Thymus (tissue), 11 donors: ENCODE measurements around the gene TLE3. TPM values are rescaled to one million over a fixed set of nuclear protein-coding genes. Genes with fewer than 3 reads are reported as not detected.

Experiments used
- DNase-seq, 9 donors: peaks; one replicate each; pipeline ENCODE4 v3.0.0-alpha.2; 2013; ENCODE audit warnings: low spot score in 9 of 9, low read depth in 6 of 9, missing footprints in 1 of 9
- H3K27ac ChIP-seq, 2 donors: one replicate each; pipeline ENCODE4 v1.5.1; 2013; ENCODE audit warnings: control low read depth in 1 of 2, low read depth in 1 of 2, low read length in 1 of 2, mild to moderate bottlenecking in 1 of 2, moderate library complexity in 1 of 2
- H3K27me3 ChIP-seq, 2 donors: one replicate each; pipeline ENCODE4 v1.5.1; 2013; ENCODE audit warnings: low read length in 1 of 2; ENCODE audit not compliant: control insufficient read depth in 2 of 2, insufficient read depth in 1 of 2
- H3K36me3 ChIP-seq, 2 donors: one replicate each; pipeline ENCODE4 v1.5.1; 2013; ENCODE audit warnings: low read length in 1 of 2, mild to moderate bottlenecking in 1 of 2, moderate library complexity in 1 of 2; ENCODE audit not compliant: control insufficient read depth in 2 of 2, insufficient read depth in 2 of 2
- H3K4me1 ChIP-seq, 2 donors: one replicate each; pipeline ENCODE4 v1.5.1; 2013; ENCODE audit warnings: low read length in 2 of 2; ENCODE audit not compliant: control insufficient read depth in 2 of 2, insufficient read depth in 2 of 2
- H3K4me3 ChIP-seq, 2 donors: one replicate each; pipeline ENCODE4 v1.5.1; 2013; ENCODE audit warnings: low read length in 2 of 2, control low read depth in 1 of 2, mild to moderate bottlenecking in 1 of 2
- H3K9me3 ChIP-seq, 2 donors: one replicate each; pipeline ENCODE4 v1.5.1; 2013; ENCODE audit warnings: low read length in 1 of 2, mild to moderate bottlenecking in 1 of 2; ENCODE audit not compliant: control insufficient read depth in 2 of 2, insufficient read depth in 1 of 2
- WGBS: extraction: QIAGEN DNeasy Blood & Tissue Kit; methylation state at CpG from one replicate; pipeline ENCODE4 v1.1.7; 2013; 5-methylcytosine and 5-hydroxymethylcytosine counted together
- polyA plus RNA-seq: library from polyadenylated mRNA; stranded (reverse); fragments of 200-250 nt; gene quantifications from one replicate; pipeline ENCODE4 v1.2.3, GENCODE V29; 2013
- total RNA-seq: library from RNA; stranded (reverse); fragments of 120-200 nt; gene quantifications from one replicate; pipeline ENCODE4 v1.2.4, GENCODE V29; 2013
- donor health status: healthy.

The TLE3 gene
- total and polyA plus RNA-seq, 2 donors: 23.4 to 32.7 TPM

DNA sequence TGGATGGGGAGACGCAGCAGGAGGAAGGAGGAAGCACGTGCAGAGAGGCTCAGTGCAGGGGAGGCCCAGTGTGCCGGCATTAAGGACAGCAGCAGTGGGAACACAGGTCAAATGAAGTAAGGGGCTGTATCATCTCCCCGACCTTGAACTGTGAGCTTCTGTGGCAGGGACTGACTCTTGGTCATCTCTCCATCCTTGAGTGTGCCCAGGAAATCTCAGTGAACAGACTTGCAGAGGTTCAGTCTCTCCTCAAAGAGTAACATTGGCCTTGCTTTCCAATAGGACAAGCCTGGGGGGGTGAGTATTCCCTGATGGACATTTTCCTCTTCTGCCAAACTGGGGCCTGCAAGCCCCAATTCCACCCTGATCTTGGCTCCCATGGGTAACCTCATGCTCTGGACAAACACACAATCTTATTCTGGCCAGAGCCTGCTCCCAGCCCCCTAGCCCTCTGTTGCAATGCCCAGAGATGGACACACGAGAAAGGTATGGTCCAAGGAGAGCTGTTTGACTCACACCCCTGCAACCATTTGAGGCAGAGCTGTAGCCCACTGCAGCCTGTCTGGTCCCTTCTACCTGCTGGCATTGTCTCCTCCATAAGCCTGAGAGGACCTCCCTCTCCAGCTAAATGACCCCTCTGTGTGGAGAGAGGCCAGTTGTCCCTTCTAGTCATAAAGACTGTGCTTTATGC, 50.9 kb downstream of the TLE3 start:
- WGBS: 96% methylated on average over 5 of the region's 5 CpGs
- H3K4me1 ChIP-seq: peaks cover 0 to under 1% of the 10 kb centered on the region in 2 donors
- no peak for DNase-seq
- no peaks in the 10 kb centered on the region for H3K27me3 ChIP-seq
- H3K27ac ChIP-seq: no peak overlapping the region
- no peaks in the 10 kb centered on the region for H3K9me3 ChIP-seq
- peaks cover 30 to 42% of the 10 kb centered on the region in 2 donors for H3K36me3 ChIP-seq
- no peak overlapping the region for H3K4me3 ChIP-seq

DNA sequence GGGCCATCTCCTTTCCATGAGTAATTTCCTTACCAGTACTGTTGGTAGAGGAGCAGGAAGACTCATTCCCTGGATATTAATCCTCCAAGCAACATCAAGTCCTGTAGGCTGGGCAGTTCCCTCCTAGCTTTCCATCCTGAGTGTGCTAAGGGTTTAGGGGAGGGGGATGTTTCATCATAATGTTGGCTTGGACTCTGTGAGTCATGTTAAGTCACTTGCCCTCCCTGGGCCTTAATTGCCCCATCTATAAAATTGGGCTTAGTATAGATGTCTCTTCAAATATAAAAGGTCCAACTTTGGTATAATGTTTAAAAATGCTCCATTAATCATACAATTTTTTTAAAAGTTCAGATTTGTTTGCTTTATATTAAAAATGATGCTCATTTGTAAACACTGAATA, 52.7 kb downstream of the TLE3 start:
- Histone ChIP-seq H3K27me3 (no peaks in the 10 kb centered on the region), H3K27ac (no peak overlapping the region), H3K4me3 (no peak overlapping the region), H3K36me3 (peaks cover 13 to 25% of the 10 kb centered on the region in 2 donors), H3K4me1 (no peaks in the 10 kb centered on the region), H3K9me3 (no peaks in the 10 kb centered on the region)
- no peak for DNase-seq

DNA sequence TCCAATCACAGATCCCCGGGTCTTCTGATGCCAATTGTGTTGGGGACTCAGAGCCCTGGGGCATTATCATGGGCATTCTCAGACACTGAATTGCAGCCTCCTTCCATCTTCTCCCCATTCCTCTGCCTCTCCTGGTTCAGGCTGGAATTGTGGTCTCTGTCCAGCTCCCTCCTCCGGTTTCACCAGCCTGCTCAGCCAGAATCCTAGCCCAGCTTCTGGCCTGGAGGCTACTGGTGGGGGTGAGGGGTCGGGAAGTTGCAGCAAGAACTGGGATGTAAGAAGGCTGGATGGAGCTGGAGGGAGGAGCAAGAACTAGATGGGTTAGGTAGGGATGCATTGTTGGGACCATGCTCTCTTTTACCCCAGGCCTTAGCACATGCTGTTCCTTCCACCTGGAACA, 53.5 kb downstream of the TLE3 start:
- peak overlapping the region in 1 of 2 donors; percentile 9 for H3K27ac ChIP-seq
- H3K4me3 ChIP-seq: no peak overlapping the region
- 97% methylated on average over 3 of the region's 3 CpGs for WGBS
- no peaks in the 10 kb centered on the region for H3K4me1 ChIP-seq
- no peak for DNase-seq
- no peaks in the 10 kb centered on the region for H3K9me3 ChIP-seq
- peaks cover 4 to 16% of the 10 kb centered on the region in 2 donors for H3K36me3 ChIP-seq
- no peaks in the 10 kb centered on the region for H3K27me3 ChIP-seq

DNA sequence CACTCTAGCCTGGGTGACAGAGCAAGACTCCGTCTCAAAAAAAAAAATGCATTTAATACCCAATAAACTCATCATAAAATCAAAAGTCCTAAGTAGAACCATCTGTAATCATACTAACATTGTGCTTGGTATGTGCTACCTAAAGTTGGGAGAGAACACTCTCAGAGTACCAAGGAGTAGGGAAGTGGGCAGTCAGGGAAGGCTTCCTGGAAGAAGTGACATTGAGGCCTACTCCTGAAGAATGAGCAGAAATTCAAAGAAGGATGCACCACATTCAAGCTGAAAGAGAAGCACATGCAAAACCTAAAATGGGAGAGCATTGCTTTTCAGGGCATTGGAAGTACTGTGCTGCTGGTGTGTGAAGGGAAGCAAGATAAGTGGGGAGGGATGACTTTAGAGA, 54.1 kb downstream of the TLE3 start:
- no peaks in the 10 kb centered on the region for H3K27me3 ChIP-seq
- DNase-seq: no peak
- H3K36me3 ChIP-seq: peaks cover 3 to 12% of the 10 kb centered on the region in 2 donors
- no peaks in the 10 kb centered on the region for H3K9me3 ChIP-seq
- WGBS: 96% methylated on average over 1 of the region's 1 CpG
- no peaks in the 10 kb centered on the region for H3K4me1 ChIP-seq
- H3K27ac ChIP-seq: no peak overlapping the region
- no peak overlapping the region for H3K4me3 ChIP-seq

DNA sequence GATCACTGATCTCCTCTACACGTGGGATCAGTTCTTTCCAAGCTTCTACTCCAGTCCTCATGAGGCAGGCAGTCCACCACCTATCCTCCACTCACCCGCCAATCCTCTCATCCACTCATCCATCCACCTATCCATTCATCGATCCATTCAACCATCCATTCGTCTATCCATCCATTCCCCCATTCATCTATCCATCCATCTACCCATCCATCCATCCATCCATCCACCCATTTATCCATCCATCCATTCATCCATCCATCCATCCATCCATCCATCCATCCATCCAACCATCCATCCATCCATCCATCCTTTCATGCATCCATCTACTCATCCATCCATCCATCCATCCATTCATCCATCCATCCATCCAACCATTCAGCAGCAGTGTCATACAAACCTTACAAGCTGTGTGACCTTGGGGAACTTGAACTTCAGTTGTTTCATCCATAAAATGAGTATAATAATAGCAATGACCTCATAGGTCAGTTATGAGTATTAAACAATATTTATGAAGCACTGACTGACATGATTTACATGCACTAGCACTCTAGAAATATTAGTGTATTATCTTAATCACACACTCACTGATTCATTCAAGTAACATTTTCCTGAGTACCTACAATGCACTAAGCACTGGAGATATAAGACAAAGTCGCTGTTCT, 55.0 kb downstream of the TLE3 start:
- Histone ChIP-seq H3K4me3 (no peak overlapping the region), H3K4me1 (no peaks in the 10 kb centered on the region), H3K36me3 (peaks cover 3 to 7% of the 10 kb centered on the region in 2 donors), H3K27me3 (no peaks in the 10 kb centered on the region), H3K27ac (no peak overlapping the region), H3K9me3 (no peaks in the 10 kb centered on the region)
- DNase-seq: no peak
- 97% methylated on average over 5 of the region's 5 CpGs for WGBS

DNA sequence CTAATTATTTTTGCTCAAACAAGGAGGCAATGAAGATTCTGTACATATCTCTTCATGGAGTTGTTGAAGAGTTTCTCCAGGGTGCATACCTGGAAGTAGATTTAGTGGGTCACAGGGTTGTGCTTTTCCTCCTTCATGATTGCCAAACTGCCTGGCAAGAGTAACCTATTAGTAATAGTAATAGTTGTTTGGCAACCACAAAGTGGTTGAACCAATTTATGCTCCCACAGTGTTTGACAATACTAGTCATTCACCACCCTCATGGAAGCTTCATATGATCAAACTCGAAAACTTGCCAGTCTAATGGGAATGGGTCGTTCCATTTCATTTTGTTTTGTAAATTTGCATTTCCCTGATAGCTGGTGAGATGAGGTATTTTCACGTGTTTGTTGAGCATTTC, 57.8 kb downstream of the TLE3 start:
- no peaks in the 10 kb centered on the region for H3K9me3 ChIP-seq
- DNase-seq: no peak
- H3K4me1 ChIP-seq: no peaks in the 10 kb centered on the region
- H3K27ac ChIP-seq: no peak overlapping the region
- 97% methylated on average over 3 of the region's 3 CpGs for WGBS
- no peak overlapping the region for H3K4me3 ChIP-seq
- peaks cover 0 to 3% of the 10 kb centered on the region in 2 donors for H3K36me3 ChIP-seq
- no peaks in the 10 kb centered on the region for H3K27me3 ChIP-seq

DNA sequence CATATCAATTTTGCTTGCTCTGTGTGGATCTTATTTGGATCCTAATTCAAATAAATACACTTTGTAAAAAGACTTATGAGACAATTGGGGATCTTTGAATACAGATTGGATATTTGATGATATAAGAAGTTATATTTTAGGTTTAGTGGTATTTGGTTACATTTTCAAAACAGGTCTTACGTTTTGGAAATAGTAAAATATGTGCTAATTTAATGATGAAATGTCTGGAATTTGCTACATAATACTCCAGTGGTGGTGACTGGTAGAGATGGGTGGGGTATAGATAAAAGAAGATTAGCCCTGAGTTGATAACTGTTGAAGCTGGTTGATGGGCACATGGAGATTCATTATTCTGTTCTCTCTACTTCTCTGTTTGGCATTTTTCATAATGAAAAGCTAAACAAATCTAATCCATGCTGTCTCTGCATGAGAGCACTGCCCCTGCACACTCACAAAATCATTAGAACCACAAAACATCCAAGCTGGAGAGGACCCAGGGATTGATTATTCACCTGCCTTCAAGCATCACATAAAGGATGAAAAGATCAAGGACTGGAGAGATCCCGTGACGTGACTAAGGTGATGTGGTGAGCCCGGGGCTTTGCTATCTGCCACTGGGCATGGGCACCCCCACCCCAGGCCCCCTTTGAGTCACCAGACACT, 58.9 kb downstream of the TLE3 start:
- no peak overlapping the region for H3K4me3 ChIP-seq
- DNase-seq: no peak
- no peak overlapping the region for H3K27ac ChIP-seq
- no peaks in the 10 kb centered on the region for H3K9me3 ChIP-seq
- no peaks in the 10 kb centered on the region for H3K36me3 ChIP-seq
- WGBS: 93% methylated on average over 4 of the region's 4 CpGs
- no peaks in the 10 kb centered on the region for H3K4me1 ChIP-seq
- no peaks in the 10 kb centered on the region for H3K27me3 ChIP-seq

DNA sequence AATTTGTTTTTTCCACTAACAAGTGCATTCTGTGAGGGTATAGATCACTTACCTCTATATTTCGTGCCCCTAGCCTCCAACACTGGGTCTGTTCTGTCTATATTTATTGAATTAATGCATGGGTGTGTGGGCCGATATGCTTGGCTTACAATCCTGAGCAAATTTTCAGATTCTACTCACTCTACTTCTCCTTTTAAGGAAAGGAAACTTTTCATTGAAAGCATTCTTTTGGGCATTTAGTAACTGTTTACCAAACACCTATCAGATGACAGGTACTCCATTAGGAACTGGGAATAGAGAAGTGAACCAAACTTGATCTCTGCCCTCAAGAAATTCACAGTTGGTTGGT, 60.5 kb downstream of the TLE3 start:
- Histone ChIP-seq H3K27ac (no peak overlapping the region), H3K9me3 (no peaks in the 10 kb centered on the region), H3K4me1 (no peaks in the 10 kb centered on the region), H3K27me3 (peaks cover 0 to 10% of the 10 kb centered on the region in 2 donors), H3K36me3 (no peaks in the 10 kb centered on the region), H3K4me3 (no peak overlapping the region)
- no peak for DNase-seq
- WGBS: 93% methylated on average over 2 of the region's 2 CpGs

DNA sequence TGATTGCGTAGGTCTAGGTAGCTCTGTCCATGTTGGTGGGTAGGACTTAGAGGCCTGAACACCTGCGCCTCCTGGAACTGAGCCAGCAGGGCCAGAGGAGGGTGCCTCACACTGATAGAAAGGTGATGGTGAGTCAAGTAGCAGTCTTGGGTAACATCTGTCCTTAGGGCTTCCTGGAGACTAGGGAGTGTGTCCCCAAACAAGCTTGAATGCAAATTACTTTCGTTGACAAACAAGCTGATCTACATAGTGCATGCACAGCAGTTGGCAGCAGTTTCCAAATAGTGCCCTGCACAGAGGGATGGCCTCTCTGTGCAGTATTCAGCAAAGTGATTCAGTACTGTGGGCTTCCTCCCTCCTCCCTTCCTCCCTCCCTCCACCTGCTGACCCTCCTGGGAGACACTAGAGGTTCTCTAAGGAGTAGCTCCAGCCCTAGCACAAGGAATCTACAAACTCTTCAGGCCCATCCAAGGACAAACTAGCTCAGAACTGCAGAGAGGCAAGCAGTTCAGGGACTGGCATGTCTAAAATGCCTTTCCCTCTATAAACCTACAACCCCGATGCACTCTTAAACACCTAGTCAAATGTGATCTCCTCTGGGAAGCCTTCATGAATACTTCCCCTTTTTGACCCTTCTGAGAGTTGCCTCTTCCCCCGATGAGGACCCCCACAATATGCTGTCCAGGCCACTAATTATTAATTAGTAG, 61.0 kb downstream of the TLE3 start:
- Histone ChIP-seq H3K27ac (no peak overlapping the region), H3K27me3 (peaks cover 0 to 10% of the 10 kb centered on the region in 2 donors), H3K36me3 (no peaks in the 10 kb centered on the region), H3K4me1 (no peaks in the 10 kb centered on the region), H3K9me3 (no peaks in the 10 kb centered on the region), H3K4me3 (no peak overlapping the region)
- 85% methylated on average over 5 of the region's 5 CpGs for WGBS
- DNase-seq: no peak
